Activated CD4-positive, alpha-beta T cell treated with anti-CD3 and anti-CD28 coated beads, Interleukin-10, Interleukin-2, amounts not matched to agents 100 ng/mL and 50 ng/mL, durations not matched to agents 16 hours and 8 hours (primary cell): ENCODE data around the gene ODAD3.
"Not testable (repeated sequence)": the region's sequence is repeated elsewhere in the genome, so short reads cannot be mapped to it uniquely, and the experiment has no call there.

Source experiments
- DNase-seq: peaks from one replicate; pipeline ENCODE4 v3.0.0-alpha.2; 2020

Gene ODAD3

GRCh38 chr19:11401808-11402543 lies 32.9 kb downstream of the ODAD3 start:
- no peak for DNase-seq

GRCh38 chr19:11400798-11401197 lies 34.1 kb downstream of the ODAD3 start:
- no peak for DNase-seq

- DNase-seq = no peak
These were observed 35.3 kb downstream of the ODAD3 start for GRCh38 chr19:11399667-11400066.

- no peak for DNase-seq
These were observed 37.8 kb downstream of the ODAD3 start for GRCh38 chr19:11397089-11397610.

- DNase-seq = no peak
These were observed 43.8 kb downstream of the ODAD3 start for GRCh38 chr19:11390933-11391680.

GRCh38 chr19:11390359-11390758 lies 44.6 kb downstream of the ODAD3 start:
- DNase-seq = no peak

- no peak for DNase-seq
These were observed 47.5 kb downstream of the ODAD3 start for GRCh38 chr19:11387162-11388034.

- DNase-seq = no peak
These were observed 50.2 kb downstream of the ODAD3 start for GRCh38 chr19:11384778-11385129.

GRCh38 chr19:11383706-11384048 lies 51.2 kb downstream of the ODAD3 start:
- DNase-seq = no peak

- peak; percentile 63 for DNase-seq
These were observed 51.8 kb downstream of the ODAD3 start for GRCh38 chr19:11382898-11383705.

- DNase-seq = peak; percentile 99
These were observed 54.0 kb downstream of the ODAD3 start for GRCh38 chr19:11380653-11381537.

GRCh38 chr19:11379857-11380350 lies 55.0 kb downstream of the ODAD3 start:
- no peak for DNase-seq

GRCh38 chr19:11379269-11379845 lies 55.6 kb downstream of the ODAD3 start:
- DNase-seq = not testable (repeated sequence)

GRCh38 chr19:11378319-11379189 lies 56.4 kb downstream of the ODAD3 start:
- peak; percentile 35 for DNase-seq

GRCh38 chr19:11377756-11378155 lies 57.2 kb downstream of the ODAD3 start:
- no peak for DNase-seq

- peak; percentile 71 for DNase-seq
These were observed 57.7 kb downstream of the ODAD3 start for GRCh38 chr19:11377237-11377636.

- peak; percentile 87 for DNase-seq
These were observed 59.6 kb downstream of the ODAD3 start for GRCh38 chr19:11375143-11375948.

GRCh38 chr19:11374433-11375142 lies 60.3 kb downstream of the ODAD3 start, which contains the start of gene SWSAP1:
Gene SWSAP1 (plus strand): TSS chr19:11374666. CDS start chr19:11374681, 15 bp downstream.
- peak; percentile 99 for DNase-seq
